Hypothalamus (tissue), 51 donors: ENCODE data around the gene THBD.

Experiments used
- DNase-seq, 51 donors: peaks; one replicate each; lab custom pipeline; 2025; lab: John Stamatoyannopoulos, UW

Gene THBD

GRCh38 chr20:23049201-23050075 is at the start of gene THBD:
THBD (minus strand) TSS chr20:23049672; CDS start chr20:23049504, 168 bp downstream.
- peak in 1 of 51 donors; percentile 50 for DNase-seq

GRCh38 chr20:23097636-23098580 is 48.4 kb upstream of the THBD start:
- DNase-seq = peak in 1 of 51 donors; percentile 22

- DNase-seq = no peak
Observed at GRCh38 chr20:23096986-23097520, 47.6 kb upstream of the THBD start.

- no peak for DNase-seq
Observed at GRCh38 chr20:23096097-23096496, 46.6 kb upstream of the THBD start.

- DNase-seq = no peak
Observed at GRCh38 chr20:23095499-23095898, 46.0 kb upstream of the THBD start.

GRCh38 chr20:23094927-23095326 is 45.5 kb upstream of the THBD start:
- DNase-seq = no peak

- no peak for DNase-seq
Observed at GRCh38 chr20:23094213-23094896, 44.9 kb upstream of the THBD start.

- DNase-seq = no peak
Observed at GRCh38 chr20:23093613-23094012, 44.1 kb upstream of the THBD start.

GRCh38 chr20:23092861-23093495 is 43.5 kb upstream of the THBD start:
- DNase-seq = no peak

- DNase-seq = no peak
Observed at GRCh38 chr20:23092384-23092756, 42.9 kb upstream of the THBD start.

- no peak for DNase-seq
Observed at GRCh38 chr20:23091721-23092383, 42.4 kb upstream of the THBD start.

- DNase-seq = no peak
Observed at GRCh38 chr20:23090878-23091277, 41.4 kb upstream of the THBD start.

GRCh38 chr20:23090147-23090546 is 40.7 kb upstream of the THBD start:
- no peak for DNase-seq

GRCh38 chr20:23088866-23089265 is 39.4 kb upstream of the THBD start:
- DNase-seq = no peak

- DNase-seq = no peak
Observed at GRCh38 chr20:23087587-23088251, 38.2 kb upstream of the THBD start.

GRCh38 chr20:23086931-23087411 is 37.5 kb upstream of the THBD start:
- DNase-seq = peak in 2 of 51 donors; percentile 15 to 37

GRCh38 chr20:23086056-23086566 is 36.6 kb upstream of the THBD start, which contains the start of gene CD93:
CD93 (minus strand) TSS chr20:23086324; CDS start chr20:23086192, 132 bp downstream.
- DNase-seq = peak in 2 of 51 donors; percentile 6 to 17

GRCh38 chr20:23085436-23086055 is 36.1 kb upstream of the THBD start:
- no peak for DNase-seq
